Stimulated activated CD8-positive, alpha-beta memory T cell treated with anti-CD3 and anti-CD28 coated beads, Interleukin-12 subunit alpha, Interleukin-12 subunit beta, amount 100 ng/mL, for 1 hour (primary cell): ENCODE data around the gene TRRAP.
A peak's percentile ranks its signal among the peaks of the same experiment; 100 is the strongest.
"Not testable (repeated sequence)": the region's sequence is repeated elsewhere in the genome, so short reads cannot be mapped to it uniquely, and the experiment has no call there.

Experiments used
- DNase-seq: peaks from one replicate; pipeline ENCODE4 v3.0.0-alpha.2; 2020; ENCODE audit warnings: low read depth

TRRAP gene

DNA sequence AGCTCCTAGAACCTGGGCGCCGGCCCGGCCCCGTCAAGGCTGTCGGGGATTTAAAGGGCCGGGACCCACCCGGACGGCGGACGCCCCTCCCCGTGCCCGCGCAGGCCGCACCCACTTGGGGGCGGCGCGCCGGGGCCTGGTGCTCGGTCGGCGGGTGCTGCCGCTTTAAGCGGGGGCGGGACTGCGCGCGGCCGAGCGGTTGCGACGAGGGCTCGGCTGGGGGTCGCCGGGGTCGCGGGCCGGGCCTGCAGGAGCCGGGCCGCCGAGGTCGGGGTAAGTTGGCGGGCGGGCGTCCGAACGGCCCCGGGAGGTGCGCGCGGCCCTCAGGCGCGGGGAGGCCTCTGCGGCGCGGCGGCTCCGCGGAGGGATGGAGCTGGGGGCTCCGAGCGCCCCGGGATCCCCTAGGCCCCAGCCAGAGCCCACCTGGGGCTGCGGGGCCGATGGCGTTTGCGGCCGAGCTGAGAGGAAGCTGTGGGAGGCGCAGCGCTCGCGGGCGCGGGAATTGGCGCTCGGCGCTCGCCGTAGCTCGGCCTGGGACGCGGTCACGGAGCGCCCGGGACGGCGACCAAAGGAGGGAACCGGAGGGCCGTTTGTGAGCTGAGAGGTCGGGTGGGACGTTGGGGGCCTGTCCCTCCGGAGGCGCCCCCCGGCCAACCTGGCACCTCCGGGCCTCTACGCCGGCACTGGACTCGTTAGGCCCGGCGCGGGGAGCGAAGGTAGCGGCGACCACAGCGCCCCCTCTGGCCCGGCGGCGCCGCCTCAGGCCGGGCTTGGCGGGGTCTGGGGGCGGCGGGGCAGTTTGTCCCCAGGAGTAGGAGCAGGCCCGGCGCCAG, at the start of gene TRRAP:
TSS of gene TRRAP (plus strand) at position 168 of the 833 bp plus-strand sequence. CDS start 2,619 bp downstream, outside the sequence.
- DNase-seq: peak; percentile 39

DNA sequence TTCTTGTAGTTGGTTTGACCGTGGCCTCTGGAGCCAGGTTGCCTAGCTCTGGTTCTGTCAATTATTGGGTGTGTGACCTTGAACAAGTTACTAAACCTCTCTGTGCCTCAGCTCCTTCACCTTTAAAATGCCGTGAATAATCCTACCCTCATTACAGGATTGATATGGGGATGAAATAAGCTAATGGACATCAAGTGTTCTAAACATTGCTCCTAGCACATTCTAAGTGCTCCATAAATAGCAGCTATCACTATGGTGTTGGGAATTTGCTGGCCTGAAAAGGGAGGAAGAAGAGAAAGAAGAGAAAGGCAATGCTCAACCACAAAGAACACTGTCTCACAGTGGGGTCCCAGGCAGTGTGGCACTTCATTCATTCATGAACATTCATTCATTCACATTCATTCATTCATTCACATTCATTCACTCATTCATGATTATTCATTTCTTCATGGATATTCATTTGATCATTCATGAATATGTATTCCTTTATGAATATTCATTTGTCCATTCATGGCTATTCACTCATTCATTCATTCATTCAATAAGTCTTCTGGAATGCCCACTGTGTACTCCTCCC, 47.3 kb upstream of the TRRAP start:
- no peak for DNase-seq

DNA sequence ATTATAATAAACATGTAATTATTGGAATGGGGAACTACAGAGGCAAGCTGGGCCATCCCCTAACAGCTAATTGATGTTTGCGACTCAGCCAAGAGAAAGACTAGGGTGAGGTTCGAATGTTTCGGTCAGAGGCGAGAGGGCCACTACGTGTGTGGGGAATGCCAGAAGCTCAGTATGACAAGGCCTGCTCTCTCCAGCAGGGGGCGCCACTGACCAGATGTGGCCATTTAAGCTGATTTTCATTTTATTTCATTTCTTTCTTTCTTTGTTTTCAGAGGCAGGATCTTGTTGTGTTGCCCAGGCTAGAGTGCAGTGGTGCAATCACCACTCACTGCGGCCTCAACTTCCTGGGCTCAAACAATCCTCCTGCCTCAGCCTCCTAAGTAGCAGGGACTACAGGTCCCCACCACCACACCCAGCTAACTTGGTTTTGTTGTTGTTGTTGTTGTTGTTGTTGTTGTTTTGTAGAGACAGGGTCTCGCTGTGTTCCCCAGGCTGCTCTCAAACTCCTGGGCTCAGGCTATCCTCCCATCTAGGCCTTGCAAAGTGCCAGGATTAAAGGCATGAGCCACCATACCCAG, 46.6 kb upstream of the TRRAP start:
- DNase-seq: peak; percentile 20

- no peak for DNase-seq
Observed at GRCh38 chr7:98833022-98833421, 45.3 kb upstream of the TRRAP start.

DNA sequence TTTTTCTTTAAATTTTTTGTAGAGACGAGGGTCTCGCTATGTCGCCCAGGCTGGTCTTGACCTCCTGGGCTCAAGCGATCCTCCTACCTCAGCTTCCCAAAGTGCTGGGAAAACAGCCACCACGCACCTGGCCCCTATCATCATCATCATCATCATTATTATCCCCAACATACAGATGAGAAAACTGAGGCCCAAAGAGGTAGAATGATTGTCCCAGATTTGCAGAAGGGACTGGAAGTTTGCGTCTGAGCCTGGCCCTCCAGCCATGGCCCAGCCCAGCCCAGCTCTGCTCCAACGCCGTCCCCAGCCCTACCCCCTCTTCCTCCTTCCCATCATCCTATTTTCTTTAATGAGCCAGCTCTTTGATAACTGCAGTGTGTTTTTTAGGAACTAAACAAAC, 43.4 kb upstream of the TRRAP start:
- DNase-seq: no peak

DNA sequence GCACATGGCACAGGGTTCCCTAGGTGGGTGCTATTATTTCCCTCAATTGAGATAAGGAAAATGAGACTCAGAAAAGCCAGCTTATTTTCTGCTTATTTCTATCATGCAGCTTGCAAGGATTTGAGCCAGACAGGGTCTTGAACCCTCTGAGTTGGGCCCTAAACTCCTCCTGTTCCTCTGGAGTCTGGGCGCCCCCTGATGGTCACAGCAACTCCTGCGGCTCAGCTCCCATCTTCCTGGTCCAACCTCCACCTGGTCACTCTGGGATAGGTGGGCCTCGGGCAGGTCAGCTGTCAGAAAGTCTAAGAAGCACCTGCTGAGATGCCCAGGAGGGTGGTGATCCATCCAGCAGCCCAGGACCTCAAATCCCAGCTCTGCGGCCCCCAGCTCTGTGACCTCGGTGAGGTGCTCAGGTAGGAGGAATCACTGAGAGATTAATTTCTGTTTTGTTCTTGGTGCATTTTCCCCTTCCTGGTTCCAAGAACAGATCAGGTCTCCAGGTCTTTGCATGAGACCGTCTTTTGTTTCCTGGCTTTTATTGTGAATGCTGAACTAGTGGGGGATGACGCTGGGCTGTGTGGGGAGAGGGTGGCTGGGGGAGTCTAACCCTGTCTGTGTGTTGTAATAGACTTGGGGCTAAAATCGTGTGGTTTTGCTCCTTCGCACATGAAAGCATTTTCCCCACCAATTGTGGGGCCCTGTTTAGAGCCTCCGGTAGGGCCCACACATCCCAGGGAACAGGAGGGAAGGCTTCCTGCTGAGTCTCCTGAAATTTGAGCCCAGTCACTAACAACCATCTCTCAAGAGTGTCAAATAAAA, 41.3 kb upstream of the TRRAP start:
- DNase-seq: no peak

DNA sequence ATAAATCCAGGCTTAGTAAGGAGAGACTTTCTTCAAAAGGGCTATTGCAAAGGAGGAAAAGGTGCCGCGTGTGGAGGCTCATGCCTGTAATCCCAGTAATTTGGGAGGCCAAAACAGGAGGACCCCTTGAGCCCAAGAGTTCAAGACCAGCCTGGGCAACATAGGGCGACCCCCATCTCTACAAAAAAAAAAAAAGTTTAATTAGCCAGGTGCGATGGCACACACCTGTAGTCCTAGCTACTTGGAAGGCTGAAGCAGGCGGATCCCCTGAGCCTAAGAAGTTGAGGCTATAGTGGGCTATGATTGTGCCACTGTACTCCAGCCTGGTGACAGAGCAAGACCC, 40.7 kb upstream of the TRRAP start:
- DNase-seq: no peak

GRCh38 chr7:98840096-98840495, 38.2 kb upstream of the TRRAP start:
- no peak for DNase-seq

DNA sequence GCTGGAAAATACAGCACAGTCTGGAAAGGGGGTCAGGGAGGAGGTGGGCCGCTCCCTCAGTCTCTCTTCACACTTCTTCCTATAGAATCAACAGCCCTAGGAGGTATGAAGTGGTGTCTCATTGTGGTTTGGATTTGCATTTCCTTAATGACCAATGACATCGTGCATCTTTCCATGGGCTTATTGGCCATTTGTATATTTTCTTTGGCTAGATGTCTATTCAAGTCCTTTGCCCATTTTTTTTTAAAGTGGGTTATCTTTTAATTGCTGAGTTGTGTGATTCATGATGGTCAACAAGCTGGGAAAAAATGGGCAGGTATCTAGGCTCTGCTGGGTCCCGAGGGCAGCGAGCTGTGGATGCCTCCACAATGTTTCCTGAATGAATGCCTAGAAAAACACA, 37.6 kb upstream of the TRRAP start:
- DNase-seq: no peak

- peak; percentile 43 for DNase-seq
Observed at GRCh38 chr7:98841179-98841997, 36.9 kb upstream of the TRRAP start.

- DNase-seq: not testable (repeated sequence)
Observed at GRCh38 chr7:98842552-98842951, 35.8 kb upstream of the TRRAP start.

DNA sequence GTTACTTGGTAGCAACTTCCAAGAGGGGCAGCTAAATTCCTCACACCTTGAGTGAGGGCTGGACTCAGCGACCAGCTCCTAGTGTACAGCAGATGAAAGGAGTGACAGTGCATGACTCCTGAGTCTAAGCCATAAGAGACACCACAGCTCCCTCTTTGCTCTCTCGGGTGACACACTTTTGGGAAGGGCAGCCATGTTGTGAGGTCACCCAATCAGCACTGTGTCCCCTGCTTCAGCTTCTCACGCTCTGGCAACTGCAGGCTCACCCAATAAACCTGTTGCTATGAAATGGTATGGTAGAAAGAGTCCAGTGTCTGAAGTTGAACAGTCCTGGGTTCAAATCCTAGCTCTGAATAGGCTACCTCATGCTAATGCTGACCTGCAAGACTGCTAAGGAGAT, 29.4 kb upstream of the TRRAP start:
- no peak for DNase-seq

DNA sequence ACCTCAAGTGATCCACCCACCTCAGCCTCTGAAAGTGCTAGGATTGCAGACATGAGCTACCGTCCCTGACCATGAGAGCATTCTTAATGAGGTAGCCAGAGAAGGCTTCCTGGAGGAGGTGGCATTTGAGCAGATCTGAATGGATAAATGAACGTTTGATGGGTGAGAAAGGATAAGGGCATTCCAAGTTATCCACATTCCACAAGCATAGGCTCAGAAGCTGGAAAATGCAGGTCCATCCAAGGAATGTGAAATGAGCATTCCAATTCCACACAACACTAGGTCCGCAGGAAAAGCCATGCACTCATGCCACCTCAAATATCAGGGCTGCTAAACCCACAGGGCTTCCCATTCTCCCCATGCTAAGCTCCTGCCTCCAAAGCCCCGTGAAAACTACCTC, 25.5 kb upstream of the TRRAP start:
- DNase-seq: no peak

DNA sequence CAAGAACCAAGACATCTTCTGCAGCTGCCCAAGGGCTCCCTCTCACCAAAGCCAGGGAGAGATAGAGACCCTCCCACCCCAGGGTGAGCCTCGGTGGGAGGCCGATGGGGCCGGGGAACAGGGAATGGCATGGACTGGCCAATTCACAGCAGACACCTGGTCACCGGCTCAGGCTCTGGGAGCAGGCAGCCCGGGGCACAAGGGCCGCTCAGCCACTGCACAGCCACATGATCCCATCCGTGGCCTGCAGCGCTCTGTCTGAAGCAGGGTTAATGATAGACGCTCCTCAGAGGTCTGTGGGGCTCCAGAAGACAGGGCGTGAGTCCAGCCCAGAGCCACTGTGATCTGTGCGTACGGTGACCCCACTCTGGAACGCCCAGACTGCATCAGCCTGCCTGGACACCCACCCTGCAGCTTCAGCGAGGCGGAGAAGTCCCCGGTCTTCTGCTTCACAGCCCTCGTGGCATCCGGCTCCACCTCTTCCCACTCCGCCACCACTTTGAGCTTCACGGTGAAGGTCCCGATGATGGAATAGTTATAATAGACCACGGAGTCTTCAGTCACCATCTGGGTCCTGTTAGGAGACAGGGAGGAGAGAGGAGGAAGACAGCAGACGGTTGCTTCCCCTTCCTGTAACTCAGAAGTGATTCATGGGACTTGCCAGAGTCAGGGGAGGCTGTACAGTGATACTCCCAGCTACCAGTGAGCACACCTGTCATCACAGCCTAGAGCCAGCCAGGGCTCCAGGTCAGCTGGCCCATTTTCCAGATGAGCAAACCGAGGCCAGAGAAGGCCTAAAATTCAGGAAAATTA, 22.5 kb upstream of the TRRAP start:
- DNase-seq: no peak

GRCh38 chr7:98860071-98860470, 18.3 kb upstream of the TRRAP start:
- no peak for DNase-seq

DNA sequence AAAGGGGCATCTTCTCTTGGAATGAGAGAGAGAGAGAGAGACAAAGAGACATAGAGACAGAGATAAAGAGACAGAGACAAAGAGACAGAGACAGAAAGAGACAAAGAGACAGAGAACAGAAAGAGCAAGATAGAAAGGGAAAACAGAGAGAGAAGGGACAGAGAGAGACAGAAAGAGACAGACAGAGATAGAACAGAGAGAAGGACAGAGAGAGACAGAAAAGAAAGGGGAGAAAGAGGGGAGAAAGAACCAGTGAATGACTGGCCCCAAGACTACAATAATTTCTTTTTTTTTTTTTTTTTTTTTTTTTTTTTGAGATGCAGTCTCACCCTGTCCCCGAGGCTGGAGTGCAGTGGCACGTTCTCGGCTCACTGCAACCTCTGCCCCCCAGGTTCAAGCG, 16.1 kb upstream of the TRRAP start:
- no peak for DNase-seq

DNA sequence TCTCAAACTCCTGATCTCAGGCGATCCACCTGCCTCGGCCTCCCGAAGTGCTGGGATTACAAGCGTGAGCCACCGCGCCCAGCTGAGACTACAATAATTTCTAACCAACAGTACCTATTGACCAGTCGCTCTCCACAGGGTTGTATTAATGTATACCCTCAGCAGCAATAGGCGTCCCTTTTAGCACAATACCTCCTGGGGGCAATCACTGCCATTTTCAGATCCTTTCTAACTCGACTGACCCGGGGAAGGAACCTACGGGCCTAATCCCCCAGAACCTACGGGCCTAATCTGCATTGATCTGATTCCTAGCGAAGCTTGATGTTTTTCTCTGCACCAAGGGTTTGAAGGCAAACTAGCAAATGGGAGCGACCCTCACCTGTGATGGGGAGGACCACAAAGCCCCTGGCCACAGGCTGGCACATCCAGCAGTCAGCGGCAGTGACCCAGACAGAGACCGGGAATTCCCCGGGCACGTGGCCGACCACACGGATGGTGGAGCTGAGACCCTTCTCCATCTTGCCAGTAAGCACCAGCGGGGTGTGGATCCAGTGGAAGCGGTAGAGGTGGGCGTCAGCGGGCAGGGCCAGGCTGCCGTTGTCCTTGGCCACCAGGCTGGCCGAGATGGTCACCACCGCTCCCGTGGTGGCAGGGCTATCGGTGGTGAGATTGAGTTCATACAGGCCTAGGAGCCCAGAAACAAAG, 15.5 kb upstream of the TRRAP start:
- no peak for DNase-seq

DNA sequence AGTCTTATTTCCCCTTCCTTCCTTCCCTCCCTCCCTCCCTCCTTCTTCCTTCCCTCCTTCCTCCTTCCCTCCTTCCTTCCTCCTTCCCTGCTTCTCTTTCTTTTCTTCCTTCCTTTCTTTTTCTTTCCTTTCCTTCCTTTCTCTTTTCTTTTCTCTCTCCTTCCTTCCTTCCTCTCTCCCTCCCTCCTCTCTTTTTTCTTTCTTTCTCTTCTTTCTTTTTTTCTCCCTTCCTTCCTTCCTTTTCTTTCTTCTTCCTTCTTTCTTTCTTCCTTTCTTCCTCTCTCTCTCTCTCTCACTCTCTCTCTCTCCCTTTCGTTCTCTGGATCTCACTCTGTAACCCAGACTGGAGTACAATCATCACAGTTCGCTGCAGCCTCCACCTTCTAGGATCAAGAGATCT, 14.7 kb upstream of the TRRAP start:
- no peak for DNase-seq

DNA sequence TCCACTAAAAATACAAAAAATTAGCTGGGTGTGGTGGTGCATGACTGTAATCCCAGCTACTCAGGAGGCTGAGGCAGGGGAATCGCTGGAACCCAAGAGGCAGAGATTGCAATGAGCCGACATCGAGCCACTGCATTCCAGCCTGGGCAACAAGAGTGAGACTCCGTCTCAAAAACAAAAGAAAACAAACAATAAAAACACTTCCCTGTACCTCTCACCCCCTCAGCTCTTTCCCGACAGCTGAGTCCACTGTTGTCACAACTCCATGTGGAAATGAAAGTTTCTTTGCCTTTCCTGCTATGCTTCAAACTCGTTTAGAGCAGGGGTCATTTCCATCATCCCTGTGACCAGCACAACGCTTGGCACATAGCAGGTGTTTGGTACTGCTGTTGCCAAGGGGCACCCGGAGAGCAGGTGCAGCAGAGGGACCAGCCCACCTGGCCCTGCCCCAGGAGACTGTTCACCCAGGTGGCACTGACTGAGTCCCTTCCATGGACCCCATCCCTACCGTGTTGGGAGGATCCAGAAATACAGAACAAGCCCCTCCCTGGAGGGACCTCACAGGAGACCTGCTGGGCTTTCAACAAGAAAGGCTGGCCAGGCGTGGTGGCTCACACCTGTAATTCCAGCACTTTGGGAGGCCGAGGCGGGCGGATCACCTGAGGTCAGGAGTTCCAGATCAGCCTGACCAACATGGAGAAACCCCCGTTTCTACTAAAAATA, 13.4 kb upstream of the TRRAP start:
- DNase-seq: no peak

DNA sequence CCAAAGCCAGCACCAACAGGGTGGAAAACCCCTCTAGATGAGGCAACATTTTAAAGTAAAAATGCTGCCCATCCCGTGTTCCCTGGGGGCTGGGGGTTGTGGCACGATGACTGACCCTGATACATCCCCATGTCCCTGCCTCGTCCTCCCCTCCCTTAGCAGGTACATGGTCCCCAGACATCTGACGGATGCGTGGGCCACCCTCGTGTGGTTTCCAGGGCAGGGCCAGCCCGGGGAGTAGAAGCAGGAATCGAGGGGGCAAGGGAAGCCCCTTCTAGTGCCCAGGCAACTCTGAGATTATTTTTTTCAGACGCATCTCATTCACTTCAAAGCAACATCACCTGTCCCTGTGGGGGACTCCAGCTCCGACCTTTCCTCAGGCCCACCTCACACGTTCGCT, 12.0 kb upstream of the TRRAP start:
- no peak for DNase-seq
